Fibroblast of lung (primary cell): ENCODE data around the gene ZNF831. TPM values are rescaled to one million over a fixed set of nuclear protein-coding genes. Genes with fewer than 3 reads are reported as not detected.

Experiments
- DNase-seq, 2 donors: peaks; one replicate each; pipeline versions ENCODE4 v3.0.0 to v3.0.0-alpha.2; 2010; ENCODE audit warnings: low read depth in 2 of 2
- H2AFZ ChIP-seq: 2 replicates; pipeline ENCODE4 v1.5.1; 2012; ENCODE audit warnings: low read length, control low read depth, inconsistent platforms
- H3K27ac ChIP-seq: 2 replicates; pipeline ENCODE4 v1.5.1; 2011; ENCODE audit warnings: low read length, control low read depth; ENCODE audit not compliant: insufficient read depth
- H3K27me3 ChIP-seq: 2 replicates; pipeline ENCODE4 v1.5.1; 2011; ENCODE audit warnings: mild to moderate bottlenecking, low read length; ENCODE audit not compliant: control insufficient read depth, insufficient read depth
- H3K36me3 ChIP-seq: 2 replicates; pipeline ENCODE4 v1.5.1; 2011; ENCODE audit warnings: low read length; ENCODE audit not compliant: control insufficient read depth, insufficient read depth
- H3K4me1 ChIP-seq: 2 replicates; pipeline ENCODE4 v1.5.1; 2011; ENCODE audit warnings: low read length; ENCODE audit not compliant: control insufficient read depth, insufficient read depth; ENCODE audit errors: extremely low read depth
- H3K4me2 ChIP-seq: 2 replicates; pipeline ENCODE4 v1.5.1; 2011; ENCODE audit warnings: low read length, control low read depth; ENCODE audit not compliant: insufficient read depth; ENCODE audit errors: extremely low read depth
- H3K4me3 ChIP-seq, 4 experiments: fragments of 200-600 bp in 1 of 4; sonication (generic) in 1 of 4; replicated peaks in 1 of 4; 2 replicates each; pipeline ENCODE4 v1.5.1; 2011 to 2016; ENCODE audit warnings: low read length in 4 of 4, low read depth in 3 of 4, mild to moderate bottlenecking in 3 of 4, control low read depth in 2 of 4, inconsistent platforms in 1 of 4, mixed read lengths in 1 of 4; ENCODE audit not compliant: insufficient read depth in 1 of 4; ENCODE audit errors: control extremely low read depth in 1 of 4
- H3K79me2 ChIP-seq: 2 replicates; pipeline ENCODE4 v1.5.1; 2012; ENCODE audit warnings: mild to moderate bottlenecking, low read length, inconsistent platforms; ENCODE audit not compliant: control insufficient read depth, insufficient read depth
- H3K9ac ChIP-seq: 2 replicates; pipeline ENCODE4 v1.5.1; 2011; ENCODE audit warnings: mild to moderate bottlenecking, low read length, control low read depth; ENCODE audit not compliant: insufficient read depth
- H3K9me3 ChIP-seq: 2 replicates; pipeline ENCODE4 v1.5.1; 2012; ENCODE audit warnings: low read depth, low read length; ENCODE audit not compliant: control insufficient read depth, insufficient read depth
- H4K20me1 ChIP-seq: 2 replicates; pipeline ENCODE4 v1.5.1; 2011; ENCODE audit warnings: low read length; ENCODE audit not compliant: control insufficient read depth, insufficient read depth; ENCODE audit errors: extremely low read depth
- CTCF ChIP-seq, 2 donors: IDR thresholded peaks in 1 of 2; conservative IDR thresholded peaks in 1 of 2; 1 replicate in 1 of 2; 2 replicates in 1 of 2; pipeline ENCODE4 v1.5.1; 2011 to 2012; ENCODE audit warnings: low read length in 2 of 2, control low read depth in 1 of 2, inconsistent platforms in 1 of 2, low read depth in 1 of 2, mild to moderate bottlenecking in 1 of 2
- EZH2 ChIP-seq: IDR thresholded peaks from 2 replicates; pipeline ENCODE4 v1.5.1; 2012; ENCODE audit warnings: low read length, control low read depth, mild to moderate bottlenecking; ENCODE audit errors: missing control alignments
- polyA plus RNA-seq, 2 donors: library from polyadenylated mRNA; depleted of rRNA in 1 of 2; stranded (reverse) in 1 of 2; unstranded in 1 of 2; fragments of >200 nt; gene quantifications; 2 replicates each; pipeline ENCODE4 v1.2.1, GENCODE V29; 2011 to 2012; ENCODE audit warnings: missing spikeins in 1 of 2
- total RNA-seq: library from RNA; depleted of rRNA; stranded (reverse); fragments of >200 nt; gene quantifications from 2 replicates; pipeline ENCODE4 v1.2.1, GENCODE V29; 2014

The ZNF831 gene
- total and polyA plus RNA-seq, 2 donors (not counting 1 experiment from before 2014, with no cell fraction given), result not detected

- Histone ChIP-seq H3K9me3 (no peaks in the 10 kb centered on the region), H3K27me3 (no peaks in the 10 kb centered on the region), H3K4me2 (no peak overlapping the region), H3K79me2 (no peaks in the 10 kb centered on the region), H2AFZ (no peak overlapping the region), H3K9ac (no peak overlapping the region), H3K36me3 (no peaks in the 10 kb centered on the region), H3K4me1 (no peaks in the 10 kb centered on the region), H3K4me3 (no peak overlapping the region), H4K20me1 (no peaks in the 10 kb centered on the region), H3K27ac (no peak overlapping the region)
- TF ChIP-seq EZH2 (no peak), CTCF (conservative IDR thresholded peaks at IDR 0.05 in 1 of 2, IDR thresholded peaks at IDR 0.05 in 1 of 2; ENCODE audit: low read depth in 1 of 2, low read length in 2 of 2) (no peak)
- no peak for DNase-seq
Observed at GRCh38 chr20:59152559-59153354, 10.9 kb upstream of the ZNF831 start.

GRCh38 chr20:59153355-59153681 is 10.3 kb upstream of the ZNF831 start:
- no peak for TF ChIP-seq EZH2
- no peak for TF ChIP-seq CTCF (conservative IDR thresholded peaks at IDR 0.05 in 1 of 2, IDR thresholded peaks at IDR 0.05 in 1 of 2; ENCODE audit: low read depth in 1 of 2, low read length in 2 of 2)
- no peak for DNase-seq
- H3K4me2 ChIP-seq, result no peak overlapping the region
- H3K4me1 ChIP-seq, result no peaks in the 10 kb centered on the region
- H3K27ac ChIP-seq, result no peak overlapping the region
- H4K20me1 ChIP-seq, result no peaks in the 10 kb centered on the region
- no peaks in the 10 kb centered on the region for H3K27me3 ChIP-seq
- H3K4me3 ChIP-seq, result no peak overlapping the region
- no peak overlapping the region for H3K9ac ChIP-seq
- H3K79me2 ChIP-seq, result no peaks in the 10 kb centered on the region
- H2AFZ ChIP-seq, result no peak overlapping the region
- H3K36me3 ChIP-seq, result no peaks in the 10 kb centered on the region
- H3K9me3 ChIP-seq, result no peaks in the 10 kb centered on the region

GRCh38 chr20:59153832-59154231 is 9.8 kb upstream of the ZNF831 start:
- Histone ChIP-seq H3K79me2 (no peaks in the 10 kb centered on the region), H3K36me3 (no peaks in the 10 kb centered on the region), H2AFZ (no peak overlapping the region), H3K9me3 (no peaks in the 10 kb centered on the region), H4K20me1 (no peaks in the 10 kb centered on the region), H3K27ac (no peak overlapping the region), H3K27me3 (no peaks in the 10 kb centered on the region), H3K4me3 (no peak overlapping the region), H3K9ac (no peak overlapping the region), H3K4me1 (no peaks in the 10 kb centered on the region), H3K4me2 (no peak overlapping the region)
- no peak for DNase-seq
- TF ChIP-seq CTCF (conservative IDR thresholded peaks at IDR 0.05 in 1 of 2, IDR thresholded peaks at IDR 0.05 in 1 of 2; ENCODE audit: low read depth in 1 of 2, low read length in 2 of 2) (no peak), EZH2 (no peak)
